ENCODE data around the gene UBFD1. TPM values are rescaled to one million over a fixed set of nuclear protein-coding genes. Genes with fewer than 3 reads are reported as not detected.

Gene UBFD1
- total and polyA plus RNA-seq, 10 of the 15 experiments (the other 5 are each of a cell fraction or from before 2014, with no cell fraction given): 7.3 to 48.5 (median 32.1) TPM

DNA sequence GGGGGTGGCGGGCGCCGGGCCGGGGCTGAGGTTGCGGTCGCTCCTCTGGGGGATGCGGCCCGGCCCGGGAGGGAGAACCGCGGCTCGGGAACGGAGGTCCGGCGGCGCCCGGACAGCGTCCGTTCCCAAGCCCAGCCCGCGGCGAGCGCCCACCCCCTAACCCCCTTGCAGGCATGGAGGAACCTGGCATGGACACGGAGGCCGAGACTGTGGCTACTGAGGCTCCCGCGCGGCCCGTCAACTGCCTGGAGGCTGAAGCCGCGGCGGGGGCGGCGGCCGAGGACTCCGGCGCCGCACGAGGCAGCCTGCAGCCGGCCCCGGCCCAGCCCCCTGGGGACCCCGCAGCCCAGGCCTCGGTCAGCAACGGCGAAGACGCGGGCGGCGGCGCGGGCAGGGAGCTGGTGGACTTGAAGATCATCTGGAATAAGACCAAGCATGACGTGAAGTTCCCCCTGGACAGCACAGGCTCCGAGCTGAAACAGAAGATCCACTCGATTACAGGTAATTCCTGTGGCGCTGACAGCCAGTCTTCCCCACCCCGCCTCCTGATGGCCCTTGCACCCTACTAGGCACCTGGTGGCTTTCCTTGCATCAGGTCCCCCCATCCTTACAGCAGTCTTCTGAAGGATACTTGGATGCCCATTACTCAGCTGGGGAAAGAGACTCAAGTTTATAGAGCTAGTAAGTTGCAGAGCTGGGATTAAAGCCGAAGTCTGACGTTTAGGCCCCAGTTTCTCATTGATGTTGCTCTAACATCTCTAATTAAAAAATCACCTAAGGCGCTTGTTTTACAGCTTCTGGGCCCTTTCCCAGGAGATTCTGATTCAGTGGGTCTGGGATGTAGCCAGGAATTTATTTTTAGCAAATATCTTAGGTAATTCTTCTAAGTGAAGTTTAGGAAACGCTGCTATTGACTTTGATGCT lies 514 bp downstream of the UBFD1 start (continued):
- no peak for TF ChIP-seq IKZF1 (conservative IDR thresholded peaks at IDR 0.05)
- TF ChIP-seq CREM (IDR thresholded peaks at IDR 0.05; ENCODE audit: low read depth): no peak
- no peak for TF ChIP-seq MTA2 (IDR thresholded peaks at IDR 0.05; ENCODE audit: low read depth)
- TF ChIP-seq, protein P1, sequence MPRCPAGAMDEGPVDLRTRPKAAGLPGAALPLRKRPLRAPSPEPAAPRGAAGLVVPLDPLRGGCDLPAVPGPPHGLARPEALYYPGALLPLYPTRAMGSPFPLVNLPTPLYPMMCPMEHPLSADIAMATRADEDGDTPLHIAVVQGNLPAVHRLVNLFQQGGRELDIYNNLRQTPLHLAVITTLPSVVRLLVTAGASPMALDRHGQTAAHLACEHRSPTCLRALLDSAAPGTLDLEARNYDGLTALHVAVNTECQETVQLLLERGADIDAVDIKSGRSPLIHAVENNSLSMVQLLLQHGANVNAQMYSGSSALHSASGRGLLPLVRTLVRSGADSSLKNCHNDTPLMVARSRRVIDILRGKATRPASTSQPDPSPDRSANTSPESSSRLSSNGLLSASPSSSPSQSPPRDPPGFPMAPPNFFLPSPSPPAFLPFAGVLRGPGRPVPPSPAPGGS (IDR thresholded peaks at IDR 0.05; ENCODE audit: borderline replicate concordance, insufficient read depth, low read depth, low read length, poor library complexity, severe bottlenecking): no peak
- no peak for TF ChIP-seq POU2F2 (IDR thresholded peaks at IDR 0.05; ENCODE audit: borderline replicate concordance, low read depth, low read length)
- TF ChIP-seq RBBP5 (conservative IDR thresholded peaks at IDR 0.05): no peak
- no peak for TF ChIP-seq HCFC1 (IDR thresholded peaks at IDR 0.05; ENCODE audit: low read length)
- no peak for TF ChIP-seq CBX3 (IDR thresholded peaks at IDR 0.05; ENCODE audit: borderline replicate concordance, low read depth)
- peak; percentile 41; the same call in 1 of the 2 replicates for TF ChIP-seq NR2C1 (IDR thresholded peaks at IDR 0.05)
- TF ChIP-seq, protein P2, sequence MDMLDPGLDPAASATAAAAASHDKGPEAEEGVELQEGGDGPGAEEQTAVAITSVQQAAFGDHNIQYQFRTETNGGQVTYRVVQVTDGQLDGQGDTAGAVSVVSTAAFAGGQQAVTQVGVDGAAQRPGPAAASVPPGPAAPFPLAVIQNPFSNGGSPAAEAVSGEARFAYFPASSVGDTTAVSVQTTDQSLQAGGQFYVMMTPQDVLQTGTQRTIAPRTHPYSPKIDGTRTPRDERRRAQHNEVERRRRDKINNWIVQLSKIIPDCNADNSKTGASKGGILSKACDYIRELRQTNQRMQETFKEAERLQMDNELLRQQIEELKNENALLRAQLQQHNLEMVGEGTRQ (IDR thresholded peaks at IDR 0.05; ENCODE audit: borderline replicate concordance, low read depth, low read length): no peak
- no peak for TF ChIP-seq NR2F1 (conservative IDR thresholded peaks at IDR 0.05)
- TF ChIP-seq, protein P3, sequence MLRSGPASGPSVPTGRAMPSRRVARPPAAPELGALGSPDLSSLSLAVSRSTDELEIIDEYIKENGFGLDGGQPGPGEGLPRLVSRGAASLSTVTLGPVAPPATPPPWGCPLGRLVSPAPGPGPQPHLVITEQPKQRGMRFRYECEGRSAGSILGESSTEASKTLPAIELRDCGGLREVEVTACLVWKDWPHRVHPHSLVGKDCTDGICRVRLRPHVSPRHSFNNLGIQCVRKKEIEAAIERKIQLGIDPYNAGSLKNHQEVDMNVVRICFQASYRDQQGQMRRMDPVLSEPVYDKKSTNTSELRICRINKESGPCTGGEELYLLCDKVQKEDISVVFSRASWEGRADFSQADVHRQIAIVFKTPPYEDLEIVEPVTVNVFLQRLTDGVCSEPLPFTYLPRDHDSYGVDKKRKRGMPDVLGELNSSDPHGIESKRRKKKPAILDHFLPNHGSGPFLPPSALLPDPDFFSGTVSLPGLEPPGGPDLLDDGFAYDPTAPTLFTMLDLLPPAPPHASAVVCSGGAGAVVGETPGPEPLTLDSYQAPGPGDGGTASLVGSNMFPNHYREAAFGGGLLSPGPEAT (IDR thresholded peaks at IDR 0.05; ENCODE audit: low read depth): no peak
- TF ChIP-seq EZH2 (IDR thresholded peaks at IDR 0.05; ENCODE audit: borderline replicate concordance, control insufficient read depth, low read depth, low read length): no peak
- TF ChIP-seq DPF2 (IDR thresholded peaks at IDR 0.05): peak; percentile 72; the same call in 1 of the 2 replicates
- TF ChIP-seq, protein P4, sequence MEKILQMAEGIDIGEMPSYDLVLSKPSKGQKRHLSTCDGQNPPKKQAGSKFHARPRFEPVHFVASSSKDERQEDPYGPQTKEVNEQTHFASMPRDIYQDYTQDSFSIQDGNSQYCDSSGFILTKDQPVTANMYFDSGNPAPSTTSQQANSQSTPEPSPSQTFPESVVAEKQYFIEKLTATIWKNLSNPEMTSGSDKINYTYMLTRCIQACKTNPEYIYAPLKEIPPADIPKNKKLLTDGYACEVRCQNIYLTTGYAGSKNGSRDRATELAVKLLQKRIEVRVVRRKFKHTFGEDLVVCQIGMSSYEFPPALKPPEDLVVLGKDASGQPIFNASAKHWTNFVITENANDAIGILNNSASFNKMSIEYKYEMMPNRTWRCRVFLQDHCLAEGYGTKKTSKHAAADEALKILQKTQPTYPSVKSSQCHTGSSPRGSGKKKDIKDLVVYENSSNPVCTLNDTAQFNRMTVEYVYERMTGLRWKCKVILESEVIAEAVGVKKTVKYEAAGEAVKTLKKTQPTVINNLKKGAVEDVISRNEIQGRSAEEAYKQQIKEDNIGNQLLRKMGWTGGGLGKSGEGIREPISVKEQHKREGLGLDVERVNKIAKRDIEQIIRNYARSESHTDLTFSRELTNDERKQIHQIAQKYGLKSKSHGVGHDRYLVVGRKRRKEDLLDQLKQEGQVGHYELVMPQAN (conservative IDR thresholded peaks at IDR 0.05): peak; percentile 80
